IMR-90 (cell line): ENCODE results near the gene THADA. TPM values are rescaled to one million over a fixed set of nuclear protein-coding genes. Genes with fewer than 3 reads are reported as not detected.

Experiments used
- ATAC-seq: fragments of 200-7000 bp; cut with Tn5 transposase; 2 replicates; pipeline ENCODE4 v1.9.1; 2020; ENCODE audit warnings: low read depth, mild to moderate bottlenecking, moderate library complexity
- BruUV-seq: library from RNA; stranded (reverse); fragments of 400-500 nt; replicated peaks from 2 replicates; lab custom pipeline; 2021; lab: Mats Ljungman, UMichigan
- CTCF ChIA-PET: fragments of 300-600 bp; formaldehyde crosslinking; extraction: SDS; loops from one replicate; lab custom pipeline; 2021; ENCODE audit warnings: antibody characterized with exemption; lab: Yijun Ruan, JAX
- POLR2A ChIA-PET: fragments of 300-600 bp; sonication (Branson Sonifier 250); formaldehyde crosslinking; loops from one replicate; lab custom pipeline; 2022; ENCODE audit warnings: antibody characterized with exemption; ENCODE audit not compliant: unreplicated experiment; lab: Charles Lee
- DNase-seq: peaks from one replicate; pipeline ENCODE4 v3.0.0; 2013
- H2AFZ ChIP-seq: replicated peaks from 2 replicates; pipeline ENCODE3; 2013; ENCODE audit warnings: low read length, mild to moderate bottlenecking; ENCODE audit not compliant: poor library complexity
- H2AK5ac ChIP-seq: 2 replicates; pipeline ENCODE4 v1.6.1; 2013; ENCODE audit warnings: low read depth, low read length, inconsistent platforms
- H2AK9ac ChIP-seq: replicated peaks from 2 replicates; pipeline ENCODE3; 2013; ENCODE audit warnings: mild to moderate bottlenecking, low read depth, low read length, moderate library complexity; ENCODE audit not compliant: poor library complexity
- H2BK120ac ChIP-seq: 2 replicates; pipeline ENCODE4 v1.6.1; 2013; ENCODE audit warnings: low read depth, low read length, inconsistent platforms
- H2BK15ac ChIP-seq: 3 replicates; pipeline ENCODE4 v1.6.1; 2013; ENCODE audit warnings: low read depth, low read length, inconsistent platforms
- H2BK20ac ChIP-seq: 2 replicates; pipeline ENCODE4 v1.6.1; 2013; ENCODE audit warnings: low read depth, mild to moderate bottlenecking, inconsistent platforms, low read length, moderate library complexity
- H2BK5ac ChIP-seq: 2 replicates; pipeline ENCODE4 v1.6.1; 2013; ENCODE audit warnings: mild to moderate bottlenecking, low read depth, low read length, inconsistent platforms; ENCODE audit not compliant: poor library complexity, severe bottlenecking
- H3K14ac ChIP-seq: replicated peaks from 2 replicates; pipeline ENCODE4 v1.6.1; 2013; ENCODE audit warnings: low read depth, low read length, inconsistent platforms
- H3K18ac ChIP-seq: 2 replicates; pipeline ENCODE4 v1.6.1; 2013; ENCODE audit warnings: low read depth, low read length, control low read depth
- H3K23ac ChIP-seq: 2 replicates; pipeline ENCODE4 v1.6.1; 2013; ENCODE audit warnings: low read depth, low read length, inconsistent platforms
- H3K27ac ChIP-seq: 2 replicates; pipeline ENCODE4 v1.5.1; 2013; ENCODE audit warnings: mild to moderate bottlenecking, control low read depth, low read length; ENCODE audit not compliant: insufficient read depth
- H3K27me3 ChIP-seq: 2 replicates; pipeline ENCODE4 v1.6.1; 2013; ENCODE audit warnings: low read length; ENCODE audit not compliant: control insufficient read depth, insufficient read depth
- H3K36me3 ChIP-seq: 2 replicates; pipeline ENCODE4 v1.6.1; 2013; ENCODE audit warnings: low read length, mixed read lengths; ENCODE audit not compliant: control insufficient read depth, insufficient read depth
- H3K4ac ChIP-seq: 2 replicates; pipeline ENCODE4 v1.6.1; 2013; ENCODE audit warnings: low read depth, low read length, inconsistent platforms
- H3K4me1 ChIP-seq: 2 replicates; pipeline ENCODE4 v1.6.1; 2013; ENCODE audit warnings: low read length, mixed read lengths; ENCODE audit not compliant: control insufficient read depth, insufficient read depth
- H3K4me2 ChIP-seq: 2 replicates; pipeline ENCODE4 v1.6.1; 2013; ENCODE audit warnings: low read depth, mild to moderate bottlenecking, control low read depth, low read length, moderate library complexity
- H3K4me3 ChIP-seq: 2 replicates; pipeline ENCODE4 v1.5.1; 2013; ENCODE audit warnings: low read depth, mild to moderate bottlenecking, control low read depth, low read length, moderate library complexity; ENCODE audit not compliant: insufficient read depth
- H3K56ac ChIP-seq: 2 replicates; pipeline ENCODE4 v1.6.1; 2013; ENCODE audit warnings: low read length, inconsistent platforms; ENCODE audit not compliant: insufficient read depth; ENCODE audit errors: extremely low read depth
- H3K79me1 ChIP-seq, 2 experiments: 2 replicates each; pipeline ENCODE4 v1.6.1; 2013; ENCODE audit warnings: low read length in 2 of 2, inconsistent platforms in 1 of 2, low read depth in 1 of 2
- H3K9ac ChIP-seq: 2 replicates; pipeline ENCODE4 v1.6.1; 2013; ENCODE audit warnings: low read depth, low read length, control low read depth
- H3K9me1 ChIP-seq: 2 replicates; pipeline ENCODE4 v1.6.1; 2013; ENCODE audit warnings: low read length, inconsistent platforms; ENCODE audit not compliant: insufficient read depth
- H3K9me3 ChIP-seq: 2 replicates; pipeline ENCODE4 v1.6.1; 2013; ENCODE audit warnings: low read length; ENCODE audit not compliant: control insufficient read depth, insufficient read depth
- H4K20me1 ChIP-seq: 2 replicates; pipeline ENCODE4 v1.6.1; 2013; ENCODE audit warnings: low read length, inconsistent platforms; ENCODE audit not compliant: insufficient read depth
- H4K5ac ChIP-seq: 2 replicates; pipeline ENCODE4 v1.6.1; 2013; ENCODE audit warnings: mild to moderate bottlenecking, low read depth, low read length, control low read depth
- H4K8ac ChIP-seq, 2 experiments: 2 replicates each; pipeline ENCODE4 v1.6.1; 2013; ENCODE audit warnings: low read depth in 2 of 2, low read length in 2 of 2, control low read depth in 1 of 2, inconsistent platforms in 1 of 2
- H4K91ac ChIP-seq: 2 replicates; pipeline ENCODE4 v1.6.1; 2013; ENCODE audit warnings: low read depth, low read length, inconsistent platforms; ENCODE audit not compliant: insufficient read depth
- POLR2A ChIP-seq: IDR thresholded peaks from 2 replicates; pipeline ENCODE4 v1.6.1; 2012; ENCODE audit warnings: mild to moderate bottlenecking, low read depth, low read length
- WGBS, 2 experiments: methylation state at CpG; one replicate each; pipeline versions ENCODE4 v1.1.5 to v1.1.7; 2013; ENCODE audit warnings: missing lambda C conversion rate in 2 of 2; ENCODE audit not compliant: insufficient read length in 1 of 2; ENCODE audit errors: extremely low coverage in 2 of 2; 5-methylcytosine and 5-hydroxymethylcytosine counted together
- dilution Hi-C: fragments of 300-500 bp; cut with HindIII; formaldehyde crosslinking; loops from one replicate; pipeline ENCODE4 v1.14.3; 2018; ENCODE audit warnings: low sequenced_read_pairs; ENCODE audit not compliant: unreplicated experiment
- in situ Hi-C: fragments of 300-500 bp; cut with MboI; formaldehyde crosslinking; loops from 3 replicates; pipeline ENCODE4 v1.14.3; 2019; ENCODE audit warnings: low sequenced_read_pairs, inconsistent platforms, mixed read lengths
- intact Hi-C: fragments of 100-400 bp; cut with micrococcal nuclease; formaldehyde crosslinking; loops from 2 replicates; pipeline ENCODE4 v1.10.0; 2022
- polyA plus RNA-seq, 3 experiments: library from polyadenylated mRNA; depleted of rRNA; stranded (reverse); fragments of >200 nt; gene quantifications; 2 replicates each; pipeline ENCODE4 v1.2.3, GENCODE V29; 2012; ENCODE audit warnings: low replicate concordance in 1 of 3
- total RNA-seq: library from RNA; depleted of rRNA; stranded (reverse); fragments of >200 nt; gene quantifications from 2 replicates; pipeline ENCODE4 v1.2.3, GENCODE V29; 2012
- TF ChIP-seq, protein P1 (sequence below): fragments of 150-350 bp; IDR thresholded peaks from 2 replicates; pipeline ENCODE4 v1.6.1; 2017; ENCODE audit warnings: mild to moderate bottlenecking, antibody characterized with exemption, low read length, low read depth

Gene THADA
- total and polyA plus RNA-seq, 2 of the 4 experiments (the other 2 are of a cell fraction): 10.5 to 21.3 TPM

DNA sequence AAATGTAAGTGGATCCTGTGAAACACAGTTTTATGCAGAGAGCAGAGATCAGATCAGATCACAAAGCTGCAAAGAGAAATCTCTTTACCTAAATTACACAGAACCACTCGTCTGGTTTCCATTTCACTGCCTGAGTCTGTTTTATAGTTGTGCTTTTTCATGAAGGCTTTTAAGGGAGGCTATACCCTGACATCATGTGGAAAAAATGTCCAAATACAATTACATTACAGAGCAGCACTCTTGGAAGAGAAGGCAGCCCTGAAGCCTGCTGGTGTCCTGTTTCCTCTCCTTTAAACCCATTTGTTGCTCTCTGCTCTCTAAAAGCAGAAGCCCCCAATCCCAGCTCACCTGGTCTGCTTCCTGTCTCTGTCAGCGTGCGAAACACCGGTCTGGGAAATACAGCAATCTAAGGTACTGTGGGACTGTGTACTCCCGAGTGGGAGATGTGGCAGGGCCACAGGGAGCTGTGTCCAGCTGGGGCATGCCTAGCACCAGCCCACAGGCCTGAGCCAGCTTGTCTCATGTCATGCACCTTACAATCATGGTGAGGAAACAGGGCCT lies 344.6 kb downstream of the THADA start:
- in situ Hi-C loops: no loop called here
- Histone ChIP-seq H2AK5ac (peak overlapping the region; percentile 82), H3K36me3 (peaks cover under 1% of the 10 kb centered on the region; the same call in 1 of the 2 replicates), H3K14ac (peak overlapping the region; percentile 85), H3K4me1 (peaks cover 11% of the 10 kb centered on the region), H4K20me1 (no peaks in the 10 kb centered on the region), H2AK9ac (no peak overlapping the region), H2BK20ac (peak overlapping the region; percentile 66), H2AFZ (peak overlapping the region; percentile 82), H4K91ac (peak overlapping the region; percentile 90), H2BK120ac (peak overlapping the region; percentile 95), H4K5ac (peak overlapping the region; percentile 82), H3K9ac (peak overlapping the region; percentile 68), H3K79me1 (no peaks in the 10 kb centered on the region), H3K23ac (peak overlapping the region; percentile 41; the same call in 1 of the 2 replicates), H2BK5ac (peak overlapping the region; percentile 71), H3K56ac (no peak overlapping the region; the same call in 1 of the 2 replicates), H3K9me1 (peaks cover 4% of the 10 kb centered on the region), H3K9me3 (no peaks in the 10 kb centered on the region), H3K18ac (peak overlapping the region; percentile 74), H3K27me3 (no peaks in the 10 kb centered on the region), H3K27ac (peak overlapping the region; percentile 98), H4K8ac (peak overlapping the region; percentile 49 to 75; a peak in 3 of 4 replicates), H3K4me3 (no peak overlapping the region), H3K4me2 (peak overlapping the region; percentile 56), H3K4ac (peak overlapping the region; percentile 84), H2BK15ac (peak overlapping the region; percentile 66; the same call in 1 of the 3 replicates)
- peak; percentile 99 for ATAC-seq
- DNase-seq: peak; percentile 86
- ChIA-PET CTCF (no interaction called here), POLR2A (no interaction called here)
- dilution Hi-C loops: no loop called here
- BruUV-seq: no TSS peak
- intact Hi-C loops: no loop called here
- peak; percentile 14; the same call in 1 of the 2 replicates for TF ChIP-seq POLR2A
- TF ChIP-seq, protein P1, sequence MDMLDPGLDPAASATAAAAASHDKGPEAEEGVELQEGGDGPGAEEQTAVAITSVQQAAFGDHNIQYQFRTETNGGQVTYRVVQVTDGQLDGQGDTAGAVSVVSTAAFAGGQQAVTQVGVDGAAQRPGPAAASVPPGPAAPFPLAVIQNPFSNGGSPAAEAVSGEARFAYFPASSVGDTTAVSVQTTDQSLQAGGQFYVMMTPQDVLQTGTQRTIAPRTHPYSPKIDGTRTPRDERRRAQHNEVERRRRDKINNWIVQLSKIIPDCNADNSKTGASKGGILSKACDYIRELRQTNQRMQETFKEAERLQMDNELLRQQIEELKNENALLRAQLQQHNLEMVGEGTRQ: no peak
- 51% methylated on average over 4 of the region's 5 CpGs; no CpG with 5 or more reads in 1 of the 2 experiments for WGBS, 2 experiments
